Measurements from ENCODE around the gene DCAF10. TPM values are rescaled to one million over a fixed set of nuclear protein-coding genes. Genes with fewer than 3 reads are reported as not detected.
"Not testable (repeated sequence)": the region's sequence is repeated elsewhere in the genome, so short reads cannot be mapped to it uniquely, and the experiment has no call there.

DCAF10 gene
- total RNA-seq, 2 experiments from 2014 or later: 12.8 to 20.8 TPM

DNA sequence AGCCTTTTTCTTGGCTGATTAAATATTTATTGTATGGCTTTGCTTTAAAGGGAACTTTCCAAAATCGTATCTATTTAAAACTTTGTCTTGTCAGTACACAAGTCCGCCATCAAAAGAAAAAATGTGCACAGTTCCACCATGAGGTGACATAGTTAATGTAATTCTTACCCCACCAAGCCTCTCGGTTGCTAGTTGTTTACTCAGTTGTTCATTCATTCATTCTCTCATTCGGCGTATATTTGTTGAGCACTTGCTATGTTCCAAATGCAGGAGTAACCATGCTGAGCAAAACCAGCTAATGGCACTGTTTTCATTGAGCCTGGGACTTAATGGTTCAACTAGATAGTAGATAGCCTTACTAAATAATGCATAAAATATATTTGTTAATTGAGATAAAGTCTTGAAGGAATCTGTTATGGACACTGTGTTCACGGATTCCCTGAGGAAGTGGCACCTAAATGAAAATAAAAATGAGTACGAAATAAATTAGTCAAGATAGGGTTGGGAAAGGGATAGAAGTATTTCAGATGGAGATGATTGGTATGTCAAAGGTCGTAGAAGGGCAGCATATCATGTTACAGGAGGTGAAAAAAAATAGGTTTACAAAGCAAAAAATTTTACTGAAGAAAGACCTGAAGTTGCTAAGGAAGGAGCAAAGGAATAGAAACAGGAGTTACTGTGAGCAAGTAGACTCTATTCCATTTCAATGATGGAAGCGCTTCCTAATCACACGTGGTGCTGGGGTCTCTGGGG, 1.5 kb downstream of the DCAF10 start:
- H3K79me2 ChIP-seq (ENCODE audit: insufficient read depth, low read depth, low read length): peaks cover 47% of the 10 kb centered on the region
- H3K9me3 ChIP-seq (ENCODE audit: low read length): no peaks in the 10 kb centered on the region
- peaks cover 27% of the 10 kb centered on the region for H3K4me1 ChIP-seq (ENCODE audit: insufficient read depth, low read length, poor library complexity, severe bottlenecking)
- no peak for TF ChIP-seq EZH2phosphoT487 (IDR thresholded peaks at IDR 0.05; ENCODE audit: borderline replicate concordance, low read depth, low read length)
- TF ChIP-seq, protein P1, sequence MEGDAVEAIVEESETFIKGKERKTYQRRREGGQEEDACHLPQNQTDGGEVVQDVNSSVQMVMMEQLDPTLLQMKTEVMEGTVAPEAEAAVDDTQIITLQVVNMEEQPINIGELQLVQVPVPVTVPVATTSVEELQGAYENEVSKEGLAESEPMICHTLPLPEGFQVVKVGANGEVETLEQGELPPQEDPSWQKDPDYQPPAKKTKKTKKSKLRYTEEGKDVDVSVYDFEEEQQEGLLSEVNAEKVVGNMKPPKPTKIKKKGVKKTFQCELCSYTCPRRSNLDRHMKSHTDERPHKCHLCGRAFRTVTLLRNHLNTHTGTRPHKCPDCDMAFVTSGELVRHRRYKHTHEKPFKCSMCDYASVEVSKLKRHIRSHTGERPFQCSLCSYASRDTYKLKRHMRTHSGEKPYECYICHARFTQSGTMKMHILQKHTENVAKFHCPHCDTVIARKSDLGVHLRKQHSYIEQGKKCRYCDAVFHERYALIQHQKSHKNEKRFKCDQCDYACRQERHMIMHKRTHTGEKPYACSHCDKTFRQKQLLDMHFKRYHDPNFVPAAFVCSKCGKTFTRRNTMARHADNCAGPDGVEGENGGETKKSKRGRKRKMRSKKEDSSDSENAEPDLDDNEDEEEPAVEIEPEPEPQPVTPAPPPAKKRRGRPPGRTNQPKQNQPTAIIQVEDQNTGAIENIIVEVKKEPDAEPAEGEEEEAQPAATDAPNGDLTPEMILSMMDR (conservative IDR thresholded peaks at IDR 0.05; ENCODE audit: low read length): no peak
- H3K4me2 ChIP-seq (ENCODE audit: low read length): peak overlapping the region; percentile 95
- peak overlapping the region; percentile 93 for H3K4me3 ChIP-seq (ENCODE audit: low read depth, low read length, poor library complexity, severe bottlenecking)
- TSS peak; percentile 76 for BruUV-seq (replicated peaks)
- H4K20me1 ChIP-seq (ENCODE audit: insufficient read depth, low read length): peaks cover 16% of the 10 kb centered on the region
- no peaks in the 10 kb centered on the region for H3K9me2 ChIP-seq (ENCODE audit: insufficient read depth, low read length)
- peak; percentile 31 for DNase-seq (ENCODE audit: low spot score)
- CTCF ChIA-PET (ENCODE audit: unreplicated experiment): no interaction called here
- H3K27ac ChIP-seq (ENCODE audit: low read depth, low read length, poor library complexity, severe bottlenecking): peak overlapping the region; percentile 69
- POLR2A ChIA-PET: interaction anchor here (0.6 to 1.7 kb wide), 2 partner anchors 10 to 18 kb away, joined by 3 to 8 read pairs; partner anchors contain the start of gene EXOSC3
- 0 out of 2 replicates have a peak overlapping the region, but pooled peaks have one; percentile 80 for H2AFZ ChIP-seq (ENCODE audit: low read length)
- H3K36me3 ChIP-seq (ENCODE audit: insufficient read depth, low read length): peaks cover 23% of the 10 kb centered on the region
- intact Hi-C loops (cut with micrococcal nuclease; ENCODE audit: unreplicated experiment): loop anchor here (5.0 kb wide), 1 partner anchor 210 kb away; the partner anchor contains the start of gene TOMM5

DNA sequence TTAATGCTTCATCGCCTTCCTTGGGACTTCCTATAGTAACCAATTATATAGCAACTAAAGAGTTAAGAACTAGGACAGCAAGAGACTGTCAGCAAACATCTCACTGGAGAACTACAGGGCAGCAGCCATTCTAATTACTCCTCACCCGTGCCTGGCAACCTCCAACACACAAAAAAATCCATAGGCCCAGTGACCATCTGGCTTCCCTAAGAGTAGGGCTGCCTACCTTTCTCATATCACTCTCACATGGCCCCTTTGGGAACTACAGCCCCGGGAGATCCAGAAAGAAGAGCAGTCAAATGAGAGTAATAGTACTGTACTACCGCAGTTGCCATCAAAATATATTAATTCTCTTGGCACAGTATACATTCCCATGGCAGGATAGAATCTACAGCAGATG, 5.7 kb downstream of the DCAF10 start:
- H3K4me2 ChIP-seq (ENCODE audit: low read length): no peak overlapping the region
- peaks cover 16% of the 10 kb centered on the region for H4K20me1 ChIP-seq (ENCODE audit: insufficient read depth, low read length)
- no TSS peak for BruUV-seq (replicated peaks)
- no peak overlapping the region for H2AFZ ChIP-seq (ENCODE audit: low read length)
- H3K79me2 ChIP-seq (ENCODE audit: insufficient read depth, low read depth, low read length): peaks cover 64% of the 10 kb centered on the region
- no peak overlapping the region for H3K4me3 ChIP-seq (ENCODE audit: low read depth, low read length, poor library complexity, severe bottlenecking)
- H3K36me3 ChIP-seq (ENCODE audit: insufficient read depth, low read length): peaks cover 38% of the 10 kb centered on the region
- H3K4me1 ChIP-seq (ENCODE audit: insufficient read depth, low read length, poor library complexity, severe bottlenecking): peaks cover 12% of the 10 kb centered on the region
- intact Hi-C loops (cut with micrococcal nuclease; ENCODE audit: unreplicated experiment): no loop called here
- no peak for DNase-seq (ENCODE audit: low spot score)
- H3K27ac ChIP-seq (ENCODE audit: low read depth, low read length, poor library complexity, severe bottlenecking): no peak overlapping the region
- H3K9me2 ChIP-seq (ENCODE audit: insufficient read depth, low read length): no peaks in the 10 kb centered on the region
- ChIA-PET CTCF (ENCODE audit: unreplicated experiment) (no interaction called here), POLR2A (interaction anchor here (1.1 to 1.6 kb wide), 2 partner anchors 8 to 97 kb away, joined by 3 to 4 read pairs; no protein-coding TSS in a partner anchor)
- H3K9me3 ChIP-seq (ENCODE audit: low read length): no peaks in the 10 kb centered on the region
- no peak for TF ChIP-seq EZH2phosphoT487 (IDR thresholded peaks at IDR 0.05; ENCODE audit: borderline replicate concordance, low read depth, low read length)
- TF ChIP-seq, protein P1 (conservative IDR thresholded peaks at IDR 0.05; ENCODE audit: low read length): no peak

DNA sequence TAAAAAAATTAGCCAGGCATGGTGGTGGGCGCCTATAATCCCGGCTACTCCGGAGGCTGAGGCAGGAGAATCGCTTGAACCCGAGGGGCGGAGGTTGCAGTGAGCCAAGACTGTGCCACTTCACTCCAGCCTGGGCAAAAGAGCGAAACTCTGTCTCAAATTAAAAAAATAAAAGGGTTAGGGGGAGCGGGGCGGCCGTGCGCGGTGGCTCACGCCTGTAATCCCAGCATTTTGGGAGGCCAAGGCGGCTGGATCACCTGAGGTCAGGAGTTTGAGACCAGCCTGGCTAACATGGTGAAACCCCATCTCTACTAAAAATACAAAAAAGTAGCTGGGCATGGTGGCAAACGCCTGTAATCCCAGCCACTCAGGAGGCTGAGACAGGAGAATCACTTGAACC, 9.1 kb downstream of the DCAF10 start:
- intact Hi-C loops (cut with micrococcal nuclease; ENCODE audit: unreplicated experiment); H3K4me3 ChIP-seq (ENCODE audit: low read depth, low read length, poor library complexity, severe bottlenecking); H3K9me2 ChIP-seq (ENCODE audit: insufficient read depth, low read length); H3K4me2 ChIP-seq (ENCODE audit: low read length); H3K9me3 ChIP-seq (ENCODE audit: low read length); CTCF ChIA-PET (ENCODE audit: unreplicated experiment); BruUV-seq (replicated peaks); H3K4me1 ChIP-seq (ENCODE audit: insufficient read depth, low read length, poor library complexity, severe bottlenecking); H2AFZ ChIP-seq (ENCODE audit: low read length); H4K20me1 ChIP-seq (ENCODE audit: insufficient read depth, low read length); DNase-seq (ENCODE audit: low spot score); H3K27ac ChIP-seq (ENCODE audit: low read depth, low read length, poor library complexity, severe bottlenecking): not testable (repeated sequence)
- Histone ChIP-seq H3K36me3 (ENCODE audit: insufficient read depth, low read length) (peaks cover 34% of the 10 kb centered on the region), H3K79me2 (ENCODE audit: insufficient read depth, low read depth, low read length) (peaks cover 39% of the 10 kb centered on the region)
- POLR2A ChIA-PET: interaction anchor here (0.7 to 1.3 kb wide), 4 partner anchors 10 to 1394 kb away, joined by 3 to 4 read pairs (median 3); partner anchors contain the start of gene DCAF10

Measured in OCI-LY7 (cell line).